Choroid plexus epithelial cell (primary cell): ENCODE data around the gene ELP6.
"Not testable (repeated sequence)": the region's sequence is repeated elsewhere in the genome, so short reads cannot be mapped to it uniquely, and the experiment has no call there.

Experiments
- DNase-seq: peaks from one replicate; pipeline ENCODE4 v3.0.0-alpha.2; 2010; ENCODE audit warnings: low read depth
- H3K4me3 ChIP-seq: 2 replicates; pipeline ENCODE4 v1.5.1; 2011; ENCODE audit warnings: low read depth, mild to moderate bottlenecking, control low read depth, low read length, moderate library complexity
- CTCF ChIP-seq: conservative IDR thresholded peaks from 2 replicates; pipeline ENCODE4 v1.5.1; 2011; ENCODE audit warnings: low read depth, mild to moderate bottlenecking, control low read depth, inconsistent platforms, low read length, moderate library complexity

ELP6 gene

GRCh38 chr3:47469616-47470015, 43.9 kb downstream of the ELP6 start:
- no peak for TF ChIP-seq CTCF
- no peak overlapping the region for H3K4me3 ChIP-seq
- DNase-seq, result peak; percentile 18

- DNase-seq, H3K4me3 ChIP-seq: not testable (repeated sequence)
Measured at GRCh38 chr3:47468315-47468714, 45.2 kb downstream of the ELP6 start.

- no peak for TF ChIP-seq CTCF
- DNase-seq, result no peak
- no peak overlapping the region for H3K4me3 ChIP-seq
Measured at GRCh38 chr3:47464588-47464987, 48.9 kb downstream of the ELP6 start.

GRCh38 chr3:47459534-47460085, 53.9 kb downstream of the ELP6 start:
- H3K4me3 ChIP-seq, result not testable (repeated sequence)

GRCh38 chr3:47456984-47457383, 56.5 kb downstream of the ELP6 start:
- no peak for DNase-seq
- no peak for TF ChIP-seq CTCF
- H3K4me3 ChIP-seq, result no peak overlapping the region

More at GRCh38 chr3:47459534-47460085, 53.9 kb downstream of the ELP6 start:
- not testable (repeated sequence) for DNase-seq

GRCh38 chr3:47455806-47456452, 57.6 kb downstream of the ELP6 start:
- TF ChIP-seq CTCF, result no peak
- DNase-seq, result peak; percentile 39
- no peak overlapping the region for H3K4me3 ChIP-seq

- no peak for DNase-seq
- TF ChIP-seq CTCF, result no peak
- H3K4me3 ChIP-seq, result no peak overlapping the region
Measured at GRCh38 chr3:47452453-47453215, 60.9 kb downstream of the ELP6 start.
